ENCODE measurements around the gene CDYL2.
A peak's percentile ranks its signal among the peaks of the same experiment; 100 is the strongest.
"Not testable (repeated sequence)": the region's sequence is repeated elsewhere in the genome, so short reads cannot be mapped to it uniquely, and the experiment has no call there.

The CDYL2 gene

GRCh38 chr16:80654094-80654862 is 150.1 kb downstream of the CDYL2 start:
- TF ChIP-seq, protein P1, sequence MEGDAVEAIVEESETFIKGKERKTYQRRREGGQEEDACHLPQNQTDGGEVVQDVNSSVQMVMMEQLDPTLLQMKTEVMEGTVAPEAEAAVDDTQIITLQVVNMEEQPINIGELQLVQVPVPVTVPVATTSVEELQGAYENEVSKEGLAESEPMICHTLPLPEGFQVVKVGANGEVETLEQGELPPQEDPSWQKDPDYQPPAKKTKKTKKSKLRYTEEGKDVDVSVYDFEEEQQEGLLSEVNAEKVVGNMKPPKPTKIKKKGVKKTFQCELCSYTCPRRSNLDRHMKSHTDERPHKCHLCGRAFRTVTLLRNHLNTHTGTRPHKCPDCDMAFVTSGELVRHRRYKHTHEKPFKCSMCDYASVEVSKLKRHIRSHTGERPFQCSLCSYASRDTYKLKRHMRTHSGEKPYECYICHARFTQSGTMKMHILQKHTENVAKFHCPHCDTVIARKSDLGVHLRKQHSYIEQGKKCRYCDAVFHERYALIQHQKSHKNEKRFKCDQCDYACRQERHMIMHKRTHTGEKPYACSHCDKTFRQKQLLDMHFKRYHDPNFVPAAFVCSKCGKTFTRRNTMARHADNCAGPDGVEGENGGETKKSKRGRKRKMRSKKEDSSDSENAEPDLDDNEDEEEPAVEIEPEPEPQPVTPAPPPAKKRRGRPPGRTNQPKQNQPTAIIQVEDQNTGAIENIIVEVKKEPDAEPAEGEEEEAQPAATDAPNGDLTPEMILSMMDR (conservative IDR thresholded peaks at IDR 0.05) = no peak
- peak overlapping the region; percentile 46 for H3K27ac ChIP-seq

DNA sequence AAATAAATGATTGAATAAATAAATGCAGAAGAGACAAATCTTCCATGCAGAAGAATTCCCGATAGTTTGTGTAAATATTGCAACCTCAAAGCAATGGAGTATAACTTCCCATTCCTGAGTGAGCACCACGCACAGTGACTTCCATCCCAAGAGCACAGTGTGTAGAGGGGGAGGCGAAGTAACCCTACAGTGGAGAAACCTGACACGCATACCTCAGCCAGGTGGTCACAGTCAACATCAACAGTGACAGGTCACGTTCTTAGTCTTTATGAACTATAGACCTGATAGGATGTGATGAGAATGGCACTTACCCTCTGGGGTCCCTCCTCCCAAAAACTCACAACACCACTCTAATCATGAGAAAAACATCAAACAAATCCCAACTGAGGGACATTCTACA is 152.0 kb downstream of the CDYL2 start:
- TF ChIP-seq, protein P1 (conservative IDR thresholded peaks at IDR 0.05) = no peak

GRCh38 chr16:80650281-80650680 is 154.1 kb downstream of the CDYL2 start:
- H3K27ac ChIP-seq = not testable (repeated sequence)

More for the DNA sequence above, 152.0 kb downstream of the CDYL2 start:
- H3K27ac ChIP-seq = no peak overlapping the region

GRCh38 chr16:80640316-80640715 is 164.1 kb downstream of the CDYL2 start:
- H3K27ac ChIP-seq = no peak overlapping the region
- TF ChIP-seq, protein P1 (conservative IDR thresholded peaks at IDR 0.05) = no peak

DNA sequence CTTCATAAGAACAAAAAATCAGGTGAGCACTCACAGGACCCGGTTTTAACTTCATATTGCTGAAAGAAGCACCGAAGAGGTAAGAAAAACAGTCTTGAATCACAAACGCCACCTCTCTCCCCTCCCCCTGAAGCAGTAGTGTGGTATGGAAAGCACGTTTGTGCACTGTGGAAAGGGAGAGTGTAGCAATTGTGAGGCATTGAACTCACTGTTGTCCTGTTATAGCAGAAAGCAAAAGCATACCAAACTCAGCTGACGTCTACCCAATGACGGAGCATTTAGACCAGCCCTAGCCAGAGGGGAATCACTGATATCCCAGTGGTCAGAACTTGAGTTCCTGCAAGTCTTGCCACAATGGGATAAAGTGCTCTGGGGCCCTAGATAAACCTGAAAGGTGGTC is 164.8 kb downstream of the CDYL2 start:
- no peak overlapping the region for H3K27ac ChIP-seq
- TF ChIP-seq, protein P1 (conservative IDR thresholded peaks at IDR 0.05) = no peak

DNA sequence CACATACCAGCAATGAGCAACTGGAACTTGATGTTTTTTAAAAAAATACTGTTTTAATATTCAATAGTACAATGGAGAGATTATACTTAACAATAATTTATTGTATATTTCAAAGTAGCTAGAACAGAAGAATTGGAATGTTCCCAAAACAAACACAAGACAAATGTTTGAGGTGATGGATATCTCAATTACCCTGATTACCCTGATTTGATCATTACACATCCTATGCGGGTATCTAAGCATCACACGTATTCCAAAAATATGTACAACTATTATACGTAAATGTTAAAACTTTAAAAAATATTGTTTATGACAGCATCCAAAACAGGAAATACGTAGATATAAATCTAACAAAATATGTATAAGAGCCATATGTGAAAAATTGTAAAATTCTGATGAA is 166.8 kb downstream of the CDYL2 start:
- H3K27ac ChIP-seq = no peak overlapping the region
- TF ChIP-seq, protein P1 (conservative IDR thresholded peaks at IDR 0.05) = no peak

DNA sequence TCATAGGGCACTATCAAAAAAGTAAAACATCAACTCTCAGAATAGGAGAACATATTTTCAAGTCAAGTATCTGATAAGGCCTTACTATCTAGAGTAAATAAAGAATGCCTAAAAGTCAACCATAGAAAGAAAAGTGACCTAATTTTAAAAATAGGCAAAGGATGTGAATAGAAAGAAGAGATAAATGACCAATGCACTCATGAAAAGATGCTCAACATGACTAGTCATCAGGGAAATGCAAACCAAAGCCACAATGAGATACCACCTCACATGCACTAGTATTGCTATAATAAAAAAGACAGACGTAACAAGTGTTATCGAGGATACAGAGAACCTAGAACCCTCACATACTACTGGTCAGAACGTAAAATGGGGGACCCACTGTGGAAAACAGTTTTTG is 172.8 kb downstream of the CDYL2 start:
- TF ChIP-seq, protein P1 (conservative IDR thresholded peaks at IDR 0.05) = no peak
- no peak overlapping the region for H3K27ac ChIP-seq

DNA sequence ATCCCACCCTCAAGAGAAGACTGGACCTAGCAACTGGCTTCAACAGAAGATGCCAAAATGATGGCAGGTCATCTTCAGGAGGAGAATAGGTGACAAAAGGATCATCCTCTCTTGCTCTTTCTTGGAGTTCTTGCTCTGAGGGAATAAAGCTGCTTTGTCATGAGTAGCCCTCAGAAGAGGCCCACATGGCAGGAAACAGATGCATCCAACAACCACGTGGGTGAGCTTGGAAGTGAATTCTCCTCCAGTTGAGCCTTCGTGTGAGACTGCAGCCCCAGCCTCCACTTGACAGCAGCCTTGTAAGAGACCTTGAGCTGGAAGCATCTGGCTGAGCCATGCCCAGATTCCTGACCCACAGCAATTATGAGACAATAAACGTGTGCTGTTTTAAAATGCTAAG is 176.1 kb downstream of the CDYL2 start:
- H3K27ac ChIP-seq = no peak overlapping the region
- TF ChIP-seq, protein P1 (conservative IDR thresholded peaks at IDR 0.05) = no peak

All from VCaP (cell line).